ENCODE data around the gene SLC25A30. TPM values are rescaled to one million over a fixed set of nuclear protein-coding genes. Genes with fewer than 3 reads are reported as not detected.

Gene SLC25A30
- total and polyA plus RNA-seq, 12 donors: 3.4 to 45.6 (median 19.0) TPM

- Histone ChIP-seq H3K27ac (peak overlapping the region in 4 of 5 donors; percentile 36 to 74 (median 62)), H3K4me3 (no peak overlapping the region), H3K4me1 (replicated peaks in 1 of 2) (peaks cover 22 to 23% of the 10 kb centered on the region in 2 donors), H3K27me3 (no peaks in the 10 kb centered on the region), H3K9me3 (replicated peaks in 1 of 3) (no peaks in the 10 kb centered on the region), H3K36me3 (replicated peaks in 1 of 2) (no peaks in the 10 kb centered on the region)
- WGBS, 4 donors: 10 to 22% (median 14%) methylated on average over 2 of the region's 2 CpGs
- TF ChIP-seq POLR2A (IDR thresholded peaks at IDR 0.05) (no peak), CTCF (IDR thresholded peaks at IDR 0.05) (peak in 4 of 6 experiments; percentile 15 to 51 (median 41))
- intact Hi-C loops (cut with DNase I): no loop called here
- peak in 2 of 7 donors; percentile 24 to 51 for DNase-seq
Measured at GRCh38 chr13:45441633-45442032, 23.5 kb upstream of the SLC25A30 start.

GRCh38 chr13:45439781-45440462 lies 21.7 kb upstream of the SLC25A30 start:
- no peak overlapping the region for H3K4me3 ChIP-seq
- H3K27me3 ChIP-seq: no peaks in the 10 kb centered on the region
- intact Hi-C loops (cut with DNase I): no loop called here
- H3K4me1 ChIP-seq (replicated peaks in 1 of 2): peaks cover 22 to 23% of the 10 kb centered on the region in 2 donors
- 59 to 76% (median 67%) methylated on average over 3 of the region's 3 CpGs for WGBS, 4 donors
- H3K36me3 ChIP-seq (replicated peaks in 1 of 2): no peaks in the 10 kb centered on the region
- H3K9me3 ChIP-seq (replicated peaks in 1 of 3): no peaks in the 10 kb centered on the region
- TF ChIP-seq POLR2A (IDR thresholded peaks at IDR 0.05) (no peak), CTCF (IDR thresholded peaks at IDR 0.05) (no peak)
- H3K27ac ChIP-seq: peak overlapping the region in 3 of 5 donors; percentile 46 to 76 (median 62)
- peak in 1 of 7 donors; percentile 27 for DNase-seq

- intact Hi-C loops (cut with DNase I): no loop called here
- TF ChIP-seq POLR2A (IDR thresholded peaks at IDR 0.05): no peak
- TF ChIP-seq CTCF (IDR thresholded peaks at IDR 0.05): no peak
- peaks cover 22 to 23% of the 10 kb centered on the region in 2 donors for H3K4me1 ChIP-seq (replicated peaks in 1 of 2)
- H3K9me3 ChIP-seq (replicated peaks in 1 of 3): no peaks in the 10 kb centered on the region
- no peak overlapping the region for H3K4me3 ChIP-seq
- peak in 1 of 7 donors; percentile 30 for DNase-seq
- H3K36me3 ChIP-seq (replicated peaks in 1 of 2): no peaks in the 10 kb centered on the region
- H3K27me3 ChIP-seq: no peaks in the 10 kb centered on the region
- H3K27ac ChIP-seq: no peak overlapping the region
- WGBS, 4 donors: 90 to 98% (median 96%) methylated on average over 3 to 4 of the region's 4 CpGs
Measured at GRCh38 chr13:45439008-45439407, 20.8 kb upstream of the SLC25A30 start.

DNA sequence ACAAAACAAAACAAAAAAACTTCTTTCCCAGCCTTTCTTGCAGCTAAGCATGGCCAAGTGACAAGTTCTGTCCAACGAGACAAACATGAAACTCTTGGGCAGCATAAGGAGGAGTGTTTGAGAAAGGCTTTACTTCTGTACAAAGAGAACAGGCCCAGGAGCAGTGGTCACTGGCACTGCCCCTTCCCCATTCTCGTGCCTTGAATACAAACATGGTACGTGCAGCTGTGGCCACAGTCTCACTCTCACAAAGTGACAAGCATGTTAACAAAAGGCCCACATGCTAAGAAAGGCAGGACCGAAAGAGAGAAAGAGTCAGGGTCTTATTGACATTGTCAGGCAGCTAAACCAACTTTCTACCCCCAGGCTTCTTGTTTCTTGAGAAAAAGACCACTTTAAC lies 19.8 kb upstream of the SLC25A30 start:
- Histone ChIP-seq H3K27ac (no peak overlapping the region), H3K27me3 (no peaks in the 10 kb centered on the region), H3K9me3 (replicated peaks in 1 of 3) (no peaks in the 10 kb centered on the region), H3K4me3 (no peak overlapping the region), H3K4me1 (replicated peaks in 1 of 2) (peaks cover 26 to 31% of the 10 kb centered on the region in 2 donors), H3K36me3 (replicated peaks in 1 of 2) (no peaks in the 10 kb centered on the region)
- WGBS, 4 donors: 81 to 90% (median 85%) methylated on average over 4 of the region's 4 CpGs
- TF ChIP-seq CTCF (IDR thresholded peaks at IDR 0.05) (no peak), POLR2A (IDR thresholded peaks at IDR 0.05) (no peak)
- intact Hi-C loops (cut with DNase I): no loop called here
- no peak for DNase-seq
